HCT116 (cell line): Measurements from ENCODE around the gene UCKL1.

ENCODE experiments used
- CTCF ChIP-seq, 3 experiments: fragments of 200-600 bp in 1 of 3; sonication (generic) in 1 of 3; IDR thresholded peaks in 2 of 3; conservative IDR thresholded peaks in 1 of 3; 2 replicates each; pipeline ENCODE4 v1.5.1; 2012 to 2017; ENCODE audit warnings: low read depth in 2 of 3, low read length in 2 of 3, antibody characterized with exemption in 1 of 3, borderline replicate concordance in 1 of 3, control low read depth in 1 of 3, mild to moderate bottlenecking in 1 of 3, mixed read lengths in 1 of 3, mixed run types in 1 of 3, moderate library complexity in 1 of 3; ENCODE audit not compliant: insufficient read depth in 1 of 3
- EZH2 ChIP-seq: fragments of 200-600 bp; sonication (generic); IDR thresholded peaks from 2 replicates; pipeline ENCODE4 v1.6.1; 2017; ENCODE audit warnings: antibody characterized with exemption, mixed run types
- EZH2phosphoT487 ChIP-seq: fragments of 200-600 bp; IDR thresholded peaks from 2 replicates; pipeline ENCODE4 v1.6.1; 2018; ENCODE audit warnings: antibody characterized with exemption, borderline replicate concordance
- JUND ChIP-seq: IDR thresholded peaks from 2 replicates; pipeline ENCODE4 v1.6.1; 2012
- POLR2A ChIP-seq: IDR thresholded peaks from 2 replicates; pipeline ENCODE4 v1.7.0; 2011; ENCODE audit warnings: borderline replicate concordance; ENCODE audit not compliant: insufficient read depth, insufficient read length; ENCODE audit errors: extremely low read depth
- POLR2AphosphoS5 ChIP-seq: IDR thresholded peaks from 2 replicates; pipeline ENCODE4 v1.6.1; 2011; ENCODE audit warnings: mild to moderate bottlenecking, low read depth, low read length, moderate library complexity
- SP1 ChIP-seq: IDR thresholded peaks from 2 replicates; pipeline ENCODE4 v1.6.1; 2012; ENCODE audit warnings: low read depth
- TCF7L2 ChIP-seq: IDR thresholded peaks from 2 replicates; pipeline ENCODE4 v1.7.0; 2011; ENCODE audit warnings: borderline replicate concordance, inconsistent platforms; ENCODE audit not compliant: insufficient read depth, insufficient read length; ENCODE audit errors: extremely low read depth

GRCh38 chr20:63940071-63940471 is 16.1 kb downstream of the UCKL1 start:
- TF ChIP-seq POLR2A (no peak), CTCF (IDR thresholded peaks at IDR 0.05 in 2 of 3, conservative IDR thresholded peaks at IDR 0.05 in 1 of 3; ENCODE audit: borderline replicate concordance in 1 of 3, insufficient read depth in 1 of 3, low read depth in 2 of 3, low read length in 2 of 3) (no peak), EZH2phosphoT487 (no peak), JUND (no peak), SP1 (no peak), EZH2 (no peak), TCF7L2 (no peak), POLR2AphosphoS5 (no peak)
